HG03521 (cell line): ENCODE data around the gene TMEM252.

Source experiments
- ATAC-seq: cut with Tn5 transposase; IDR thresholded peaks from one replicate; pipeline ENCODE4 v1.9.1; 2021; ENCODE audit warnings: mild to moderate bottlenecking, moderate library complexity; ENCODE audit not compliant: unreplicated experiment

The TMEM252 gene

GRCh38 chr9:68500457-68501381, 40.0 kb downstream of the TMEM252 start:
- ATAC-seq: no peak

GRCh38 chr9:68498816-68499215, 41.9 kb downstream of the TMEM252 start:
- no peak for ATAC-seq

GRCh38 chr9:68497629-68498028, 43.1 kb downstream of the TMEM252 start:
- no peak for ATAC-seq

- ATAC-seq: no peak
Observed at GRCh38 chr9:68496356-68496755, 44.3 kb downstream of the TMEM252 start.

GRCh38 chr9:68495247-68495646, 45.4 kb downstream of the TMEM252 start:
- no peak for ATAC-seq

GRCh38 chr9:68493958-68494577, 46.6 kb downstream of the TMEM252 start:
- no peak for ATAC-seq

- no peak for ATAC-seq
Observed at GRCh38 chr9:68493541-68493940, 47.1 kb downstream of the TMEM252 start.

- no peak for ATAC-seq
Observed at GRCh38 chr9:68492806-68493205, 47.9 kb downstream of the TMEM252 start.

- ATAC-seq: no peak
Observed at GRCh38 chr9:68489646-68490045, 51.0 kb downstream of the TMEM252 start.

GRCh38 chr9:68488126-68488525, 52.6 kb downstream of the TMEM252 start:
- no peak for ATAC-seq
